Lower leg skin (tissue), 3 donors: Measurements from ENCODE around the gene OSBPL5.

Experiments used
- POLR2A ChIP-seq, 2 donors: fragments of 450-650 bp; IDR thresholded peaks; one replicate each; pipeline ENCODE4 v1.6.1; 2016 to 2017; ENCODE audit warnings: antibody characterized with exemption in 2 of 2, mild to moderate bottlenecking in 1 of 2, moderate library complexity in 1 of 2
- TF ChIP-seq, protein P1 (sequence below), 3 donors: fragments of 450-650 bp; IDR thresholded peaks; one replicate each; pipeline ENCODE4 v1.5.1; 2016; ENCODE audit warnings: antibody characterized with exemption in 3 of 3, mild to moderate bottlenecking in 3 of 3, moderate library complexity in 2 of 3

DNA sequence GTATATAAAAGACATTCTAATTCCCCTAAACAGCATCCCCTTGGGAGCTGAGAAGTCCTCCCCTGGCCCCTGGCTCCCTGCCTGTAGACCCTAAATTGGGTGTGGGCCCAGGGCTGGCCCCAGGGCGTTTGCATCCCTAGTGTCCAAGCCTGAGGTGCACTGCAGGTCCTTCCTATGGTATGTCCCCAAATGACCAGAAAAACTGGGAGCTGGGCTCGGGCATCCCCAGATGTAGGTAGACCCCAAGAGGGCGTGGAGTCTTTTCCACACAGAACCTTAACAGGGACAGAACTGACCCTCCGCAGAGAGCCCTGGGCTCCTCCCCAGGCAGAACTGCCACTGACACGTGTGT lies 782 bp upstream of the OSBPL5 start:
- TF ChIP-seq POLR2A (IDR thresholded peaks at IDR 0.05), result no peak
- TF ChIP-seq, protein P1, sequence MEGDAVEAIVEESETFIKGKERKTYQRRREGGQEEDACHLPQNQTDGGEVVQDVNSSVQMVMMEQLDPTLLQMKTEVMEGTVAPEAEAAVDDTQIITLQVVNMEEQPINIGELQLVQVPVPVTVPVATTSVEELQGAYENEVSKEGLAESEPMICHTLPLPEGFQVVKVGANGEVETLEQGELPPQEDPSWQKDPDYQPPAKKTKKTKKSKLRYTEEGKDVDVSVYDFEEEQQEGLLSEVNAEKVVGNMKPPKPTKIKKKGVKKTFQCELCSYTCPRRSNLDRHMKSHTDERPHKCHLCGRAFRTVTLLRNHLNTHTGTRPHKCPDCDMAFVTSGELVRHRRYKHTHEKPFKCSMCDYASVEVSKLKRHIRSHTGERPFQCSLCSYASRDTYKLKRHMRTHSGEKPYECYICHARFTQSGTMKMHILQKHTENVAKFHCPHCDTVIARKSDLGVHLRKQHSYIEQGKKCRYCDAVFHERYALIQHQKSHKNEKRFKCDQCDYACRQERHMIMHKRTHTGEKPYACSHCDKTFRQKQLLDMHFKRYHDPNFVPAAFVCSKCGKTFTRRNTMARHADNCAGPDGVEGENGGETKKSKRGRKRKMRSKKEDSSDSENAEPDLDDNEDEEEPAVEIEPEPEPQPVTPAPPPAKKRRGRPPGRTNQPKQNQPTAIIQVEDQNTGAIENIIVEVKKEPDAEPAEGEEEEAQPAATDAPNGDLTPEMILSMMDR (IDR thresholded peaks at IDR 0.05), result no peak
